Neural cell (in vitro differentiated cells): ENCODE results near the gene KIF5C. TPM values are rescaled to one million over a fixed set of nuclear protein-coding genes. Genes with fewer than 3 reads are reported as not detected.

Experiments
- H2AFZ ChIP-seq: fragments of 200-600, 300-800 bp; sonication (generic), shearing (Covaris generic); 2 replicates; pipeline ENCODE4 v1.6.0; 2014; ENCODE audit warnings: low read depth, mild to moderate bottlenecking, antibody characterized with exemption, low read length, moderate library complexity
- H3F3A ChIP-seq: fragments of 200-600 bp; shearing (Covaris generic); 2 replicates; pipeline ENCODE4 v1.6.1; 2016; ENCODE audit warnings: mild to moderate bottlenecking, moderate library complexity, mixed read lengths, antibody characterized with exemption, low read length; ENCODE audit not compliant: insufficient read depth, poor library complexity, severe bottlenecking
- H3K27ac ChIP-seq: fragments of 200-600, 300-800 bp; sonication (generic), shearing (Covaris generic); 2 replicates; pipeline ENCODE4 v1.5.1; 2014; ENCODE audit warnings: mild to moderate bottlenecking, low read length, moderate library complexity
- H3K27me3 ChIP-seq: fragments of 300-800, 200-600 bp; sonication (generic), shearing (Covaris generic); 2 replicates; pipeline ENCODE4 v1.6.0; 2014; ENCODE audit warnings: mild to moderate bottlenecking, low read depth, low read length, moderate library complexity; ENCODE audit not compliant: insufficient read depth
- H3K36me3 ChIP-seq: fragments of 300-800, 200-600 bp; sonication (generic), shearing (Covaris generic); 2 replicates; pipeline ENCODE4 v1.5.1; 2014; ENCODE audit warnings: mild to moderate bottlenecking, antibody characterized with exemption, low read length, moderate library complexity; ENCODE audit not compliant: insufficient read depth
- H3K4me2 ChIP-seq: fragments of 300-800, 200-600 bp; sonication (generic), shearing (Covaris generic); 2 replicates; pipeline ENCODE4 v1.6.0; 2014; ENCODE audit warnings: mild to moderate bottlenecking, low read length
- H3K4me3 ChIP-seq: fragments of 300-800, 200-600 bp; sonication (generic), shearing (Covaris generic); 2 replicates; pipeline ENCODE4 v1.5.1; 2014; ENCODE audit warnings: mild to moderate bottlenecking, low read length, moderate library complexity
- H3K79me2 ChIP-seq: fragments of 200-600 bp; shearing (Covaris generic); replicated peaks from 2 replicates; pipeline ENCODE4 v1.6.0; 2014; ENCODE audit warnings: mild to moderate bottlenecking, low read length, moderate library complexity; ENCODE audit not compliant: insufficient read depth
- H3K9ac ChIP-seq: fragments of 300-800, 200-600 bp; sonication (generic), shearing (Covaris generic); 2 replicates; pipeline ENCODE4 v1.6.1; 2016; ENCODE audit warnings: mild to moderate bottlenecking, low read length, mixed read lengths
- H3K9me2 ChIP-seq: fragments of 200-600 bp; shearing (Covaris generic); 2 replicates; pipeline ENCODE4 v1.6.1; 2016; ENCODE audit warnings: mild to moderate bottlenecking, low read length, mixed read lengths; ENCODE audit not compliant: insufficient read depth
- H3K9me3 ChIP-seq: fragments of 200-600, 300-800 bp; sonication (generic), shearing (Covaris generic); 2 replicates; pipeline ENCODE4 v1.6.1; 2016; ENCODE audit warnings: mild to moderate bottlenecking, mixed run types, low read length, moderate library complexity, mixed read lengths
- H4K20me1 ChIP-seq: fragments of 200-600 bp; shearing (Covaris generic); 2 replicates; pipeline ENCODE4 v1.6.1; 2016; ENCODE audit warnings: mild to moderate bottlenecking, mixed run types; ENCODE audit not compliant: insufficient read depth
- EP300 ChIP-seq: fragments of 450-650 bp; conservative IDR thresholded peaks from 2 replicates; pipeline ENCODE4 v1.6.1; 2014; ENCODE audit warnings: antibody characterized with exemption, mild to moderate bottlenecking, moderate library complexity; ENCODE audit not compliant: poor library complexity, severe bottlenecking
- EZH2 ChIP-seq: fragments of 200-600, 300-800 bp; shearing (Covaris generic), sonication (generic); IDR thresholded peaks from 2 replicates; pipeline ENCODE4 v1.6.1; 2014; ENCODE audit warnings: antibody characterized with exemption, low read length, borderline replicate concordance, mild to moderate bottlenecking; ENCODE audit not compliant: insufficient read depth, poor library complexity, severe bottlenecking
- MXI1 ChIP-seq: fragments of 450-650 bp; conservative IDR thresholded peaks from 2 replicates; pipeline ENCODE4 v1.6.1; 2014; ENCODE audit warnings: antibody characterized with exemption, mild to moderate bottlenecking; ENCODE audit not compliant: poor library complexity, severe bottlenecking
- POLR2AphosphoS5 ChIP-seq: IDR thresholded peaks from 2 replicates; pipeline ENCODE4 v1.6.1; 2012
- RAD21 ChIP-seq: fragments of 450-650 bp; conservative IDR thresholded peaks from 2 replicates; pipeline ENCODE4 v1.6.1; 2014; ENCODE audit warnings: antibody characterized with exemption, mild to moderate bottlenecking, moderate library complexity
- SMC3 ChIP-seq: fragments of 450-650 bp; conservative IDR thresholded peaks from 2 replicates; pipeline ENCODE4 v1.6.1; 2014; ENCODE audit warnings: antibody characterized with exemption, mild to moderate bottlenecking, moderate library complexity; ENCODE audit not compliant: poor library complexity
- TAF1 ChIP-seq: IDR thresholded peaks from 2 replicates; pipeline ENCODE4 v1.6.1; 2012; ENCODE audit warnings: low read depth
- polyA plus RNA-seq: library from polyadenylated mRNA; depleted of rRNA; stranded (reverse); fragments of >200 nt; gene quantifications from 2 replicates; pipeline ENCODE4 v1.2.3, GENCODE V29; 2014
- TF ChIP-seq, protein P1 (sequence below): fragments of 450-650 bp; IDR thresholded peaks from 2 replicates; pipeline ENCODE4 v1.5.1; 2014; ENCODE audit warnings: antibody characterized with exemption, mild to moderate bottlenecking, moderate library complexity; ENCODE audit not compliant: poor library complexity, severe bottlenecking
- TF ChIP-seq, protein P2 (sequence below): IDR thresholded peaks from 2 replicates; pipeline ENCODE4 v1.6.1; 2012; ENCODE audit warnings: borderline replicate concordance

The KIF5C gene
- polyA plus RNA-seq, 1 donor from 2014 or later = 527 TPM

DNA sequence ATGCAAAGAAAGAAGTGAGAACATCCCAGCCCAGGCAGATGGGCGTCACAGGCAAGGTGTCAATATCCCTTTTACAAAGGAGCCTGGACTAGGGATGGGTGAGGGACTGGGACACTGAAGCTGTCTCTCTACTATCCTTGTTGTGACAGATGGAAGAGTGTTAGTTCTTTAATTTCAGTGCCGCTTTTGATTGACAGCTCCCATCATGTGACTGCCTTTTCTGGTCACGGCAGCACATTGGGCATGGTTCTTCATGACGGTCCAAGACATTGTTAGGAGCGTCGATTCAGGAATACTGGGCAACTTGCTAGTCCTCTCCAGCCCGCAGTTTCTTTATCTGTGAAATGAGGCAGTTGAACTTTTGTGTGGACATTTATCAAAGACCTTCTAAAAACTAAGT, 42.4 kb upstream of the KIF5C start:
- no peaks in the 10 kb centered on the region for H3K36me3 ChIP-seq
- H3K9ac ChIP-seq = no peak overlapping the region
- H2AFZ ChIP-seq = no peak overlapping the region
- no peaks in the 10 kb centered on the region for H3K27me3 ChIP-seq
- no peaks in the 10 kb centered on the region for H3K79me2 ChIP-seq
- H4K20me1 ChIP-seq = no peaks in the 10 kb centered on the region
- TF ChIP-seq, protein P1, sequence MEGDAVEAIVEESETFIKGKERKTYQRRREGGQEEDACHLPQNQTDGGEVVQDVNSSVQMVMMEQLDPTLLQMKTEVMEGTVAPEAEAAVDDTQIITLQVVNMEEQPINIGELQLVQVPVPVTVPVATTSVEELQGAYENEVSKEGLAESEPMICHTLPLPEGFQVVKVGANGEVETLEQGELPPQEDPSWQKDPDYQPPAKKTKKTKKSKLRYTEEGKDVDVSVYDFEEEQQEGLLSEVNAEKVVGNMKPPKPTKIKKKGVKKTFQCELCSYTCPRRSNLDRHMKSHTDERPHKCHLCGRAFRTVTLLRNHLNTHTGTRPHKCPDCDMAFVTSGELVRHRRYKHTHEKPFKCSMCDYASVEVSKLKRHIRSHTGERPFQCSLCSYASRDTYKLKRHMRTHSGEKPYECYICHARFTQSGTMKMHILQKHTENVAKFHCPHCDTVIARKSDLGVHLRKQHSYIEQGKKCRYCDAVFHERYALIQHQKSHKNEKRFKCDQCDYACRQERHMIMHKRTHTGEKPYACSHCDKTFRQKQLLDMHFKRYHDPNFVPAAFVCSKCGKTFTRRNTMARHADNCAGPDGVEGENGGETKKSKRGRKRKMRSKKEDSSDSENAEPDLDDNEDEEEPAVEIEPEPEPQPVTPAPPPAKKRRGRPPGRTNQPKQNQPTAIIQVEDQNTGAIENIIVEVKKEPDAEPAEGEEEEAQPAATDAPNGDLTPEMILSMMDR = no peak
- TF ChIP-seq EZH2 (no peak), RAD21 (no peak), SMC3 (no peak), TAF1 (no peak), EP300 (no peak), POLR2AphosphoS5 (no peak), MXI1 (no peak)
- TF ChIP-seq, protein P2, sequence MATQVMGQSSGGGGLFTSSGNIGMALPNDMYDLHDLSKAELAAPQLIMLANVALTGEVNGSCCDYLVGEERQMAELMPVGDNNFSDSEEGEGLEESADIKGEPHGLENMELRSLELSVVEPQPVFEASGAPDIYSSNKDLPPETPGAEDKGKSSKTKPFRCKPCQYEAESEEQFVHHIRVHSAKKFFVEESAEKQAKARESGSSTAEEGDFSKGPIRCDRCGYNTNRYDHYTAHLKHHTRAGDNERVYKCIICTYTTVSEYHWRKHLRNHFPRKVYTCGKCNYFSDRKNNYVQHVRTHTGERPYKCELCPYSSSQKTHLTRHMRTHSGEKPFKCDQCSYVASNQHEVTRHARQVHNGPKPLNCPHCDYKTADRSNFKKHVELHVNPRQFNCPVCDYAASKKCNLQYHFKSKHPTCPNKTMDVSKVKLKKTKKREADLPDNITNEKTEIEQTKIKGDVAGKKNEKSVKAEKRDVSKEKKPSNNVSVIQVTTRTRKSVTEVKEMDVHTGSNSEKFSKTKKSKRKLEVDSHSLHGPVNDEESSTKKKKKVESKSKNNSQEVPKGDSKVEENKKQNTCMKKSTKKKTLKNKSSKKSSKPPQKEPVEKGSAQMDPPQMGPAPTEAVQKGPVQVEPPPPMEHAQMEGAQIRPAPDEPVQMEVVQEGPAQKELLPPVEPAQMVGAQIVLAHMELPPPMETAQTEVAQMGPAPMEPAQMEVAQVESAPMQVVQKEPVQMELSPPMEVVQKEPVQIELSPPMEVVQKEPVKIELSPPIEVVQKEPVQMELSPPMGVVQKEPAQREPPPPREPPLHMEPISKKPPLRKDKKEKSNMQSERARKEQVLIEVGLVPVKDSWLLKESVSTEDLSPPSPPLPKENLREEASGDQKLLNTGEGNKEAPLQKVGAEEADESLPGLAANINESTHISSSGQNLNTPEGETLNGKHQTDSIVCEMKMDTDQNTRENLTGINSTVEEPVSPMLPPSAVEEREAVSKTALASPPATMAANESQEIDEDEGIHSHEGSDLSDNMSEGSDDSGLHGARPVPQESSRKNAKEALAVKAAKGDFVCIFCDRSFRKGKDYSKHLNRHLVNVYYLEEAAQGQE = no peak
- H3K4me3 ChIP-seq = no peak overlapping the region
- H3F3A ChIP-seq = no peaks in the 10 kb centered on the region
- no peaks in the 10 kb centered on the region for H3K9me3 ChIP-seq
- no peak overlapping the region for H3K4me2 ChIP-seq
- no peak overlapping the region for H3K27ac ChIP-seq
- H3K9me2 ChIP-seq = no peaks in the 10 kb centered on the region

DNA sequence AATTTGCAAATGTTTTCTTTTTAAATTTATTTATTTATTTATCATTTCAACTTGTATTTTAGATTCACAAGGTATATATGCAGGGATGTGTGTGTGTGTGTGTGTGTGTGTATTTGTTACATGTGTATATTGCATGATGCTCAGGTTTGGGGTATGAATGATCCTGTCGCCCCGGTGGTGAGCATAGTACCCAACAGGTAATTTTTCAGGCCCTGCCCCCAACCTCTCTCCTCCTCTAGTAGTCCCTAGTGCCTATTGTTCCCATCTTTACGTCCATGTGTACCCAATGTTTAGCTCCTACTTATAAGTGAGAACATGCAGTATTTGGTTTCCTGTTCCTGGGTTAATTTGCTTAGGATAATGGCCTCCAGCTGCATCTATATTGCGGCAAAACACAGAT, 33.0 kb upstream of the KIF5C start:
- H4K20me1 ChIP-seq = no peaks in the 10 kb centered on the region
- TF ChIP-seq, protein P2 = no peak
- no peak for TF ChIP-seq RAD21
- TF ChIP-seq, protein P1 = no peak
- TF ChIP-seq TAF1 = no peak
- H3K27me3 ChIP-seq = no peaks in the 10 kb centered on the region
- H3K79me2 ChIP-seq = no peaks in the 10 kb centered on the region
- no peaks in the 10 kb centered on the region for H3K9me2 ChIP-seq
- no peak overlapping the region for H2AFZ ChIP-seq
- H3K9ac ChIP-seq = no peak overlapping the region
- H3F3A ChIP-seq = no peaks in the 10 kb centered on the region
- H3K9me3 ChIP-seq = no peaks in the 10 kb centered on the region
- H3K27ac ChIP-seq = no peak overlapping the region
- no peaks in the 10 kb centered on the region for H3K36me3 ChIP-seq
- H3K4me2 ChIP-seq = no peak overlapping the region
- no peak overlapping the region for H3K4me3 ChIP-seq
